Measurements from ENCODE around the gene CTIF.
"Not testable (repeated sequence)": the region's sequence is repeated elsewhere in the genome, so short reads cannot be mapped to it uniquely, and the experiment has no call there.

Gene CTIF

DNA sequence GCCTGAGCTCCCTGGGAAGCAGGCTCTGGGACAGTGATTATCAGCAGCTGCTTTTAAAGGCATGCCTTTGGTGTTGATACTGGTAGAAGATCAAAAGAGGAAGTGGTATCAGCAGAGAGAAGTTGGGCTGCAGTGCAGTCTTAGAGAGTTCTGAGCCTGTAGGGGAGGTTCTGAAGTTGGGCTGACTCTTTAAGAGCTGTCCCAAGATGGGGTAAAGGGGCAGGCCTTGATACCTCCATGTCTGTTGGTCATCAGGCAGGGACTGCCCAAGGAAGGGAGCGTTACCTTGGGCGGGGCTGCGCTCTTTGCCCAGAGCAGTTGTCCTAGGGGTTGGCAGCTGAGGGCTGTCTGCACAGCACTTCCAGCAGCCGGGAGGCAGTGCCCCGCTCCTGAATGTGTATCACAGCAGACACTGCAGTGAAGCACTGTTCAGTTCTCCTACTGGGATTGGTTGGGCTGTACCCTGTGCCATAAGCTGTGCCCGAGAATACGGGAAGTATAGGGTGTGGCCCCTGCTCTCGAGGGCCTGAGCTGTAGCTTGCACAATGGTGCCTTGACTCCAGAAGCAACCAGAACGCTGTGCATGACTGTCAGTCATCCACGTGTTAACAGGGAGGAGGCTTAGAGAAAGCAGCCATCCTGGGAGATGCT is 177.0 kb downstream of the CTIF start:
- no peak for DNase-seq

DNA sequence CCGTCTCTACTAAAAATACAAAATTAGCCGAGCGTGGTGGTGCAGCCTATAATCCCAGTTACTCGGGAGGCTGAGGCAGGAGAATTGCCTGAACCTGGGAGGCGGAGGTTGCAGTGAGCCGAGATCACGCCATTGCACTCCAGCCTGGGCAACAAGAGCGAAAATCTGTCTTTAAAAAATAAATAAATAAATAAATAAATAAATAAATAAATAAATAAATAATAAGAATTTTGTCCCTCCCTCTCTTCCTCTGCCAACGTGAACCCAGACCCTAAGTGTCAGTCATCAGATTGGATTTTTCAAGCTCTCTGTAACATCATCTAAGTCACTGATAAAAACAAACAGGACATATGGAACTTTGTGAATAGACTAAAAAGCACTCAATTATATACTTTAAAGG is 178.4 kb downstream of the CTIF start:
- DNase-seq: not testable (repeated sequence)

DNA sequence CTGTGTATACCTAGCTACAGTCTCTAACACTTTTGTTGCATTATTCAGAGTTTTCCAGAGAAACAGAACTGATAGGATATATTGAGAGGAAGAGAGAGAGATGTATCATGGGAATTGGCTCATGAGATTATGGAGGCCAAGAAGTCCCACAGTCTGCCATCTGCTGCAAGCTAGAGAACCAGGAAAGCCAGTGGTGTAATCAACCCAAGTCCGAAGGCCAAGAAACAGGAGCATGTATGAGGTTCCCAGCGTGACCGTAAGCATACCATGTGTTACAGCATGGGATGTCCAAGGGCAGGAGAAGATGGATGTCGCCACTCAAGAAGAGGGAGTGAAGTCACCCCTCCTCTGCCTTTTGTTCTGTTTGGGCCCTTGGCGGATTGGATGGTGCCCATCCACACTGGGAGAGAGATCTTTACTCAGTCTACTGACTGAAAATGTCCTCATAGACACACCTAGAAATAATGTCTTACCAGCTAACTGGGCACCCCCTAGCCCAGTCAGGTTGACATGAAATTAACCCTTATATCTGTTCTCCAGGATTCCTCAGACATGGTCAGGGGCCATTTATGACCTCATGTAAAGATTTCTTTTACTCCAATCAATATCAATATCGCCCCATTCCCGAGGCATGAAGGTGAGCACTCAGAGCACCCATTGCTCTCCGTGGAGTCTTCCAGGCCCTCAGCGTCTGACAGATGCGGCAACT is 179.6 kb downstream of the CTIF start:
- DNase-seq: no peak

DNA sequence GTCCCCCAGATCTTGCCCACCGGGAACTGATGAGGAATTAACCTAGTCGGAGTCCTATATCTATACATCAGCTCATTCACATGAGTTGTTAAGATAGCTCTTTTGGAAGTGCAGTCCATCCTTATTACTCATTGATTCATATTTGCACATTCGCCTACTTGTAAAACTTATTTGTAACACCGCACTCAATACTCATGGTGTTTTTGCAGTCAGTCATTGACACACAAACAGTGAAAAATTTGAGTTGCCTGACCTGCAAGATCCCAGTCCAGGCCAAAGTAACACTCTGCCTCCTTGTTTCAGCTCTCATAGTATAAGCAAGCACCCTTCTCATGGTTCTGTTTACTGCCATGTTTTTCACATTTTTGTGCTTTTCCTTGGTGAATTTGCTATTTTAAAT is 180.6 kb downstream of the CTIF start:
- no peak for DNase-seq

DNA sequence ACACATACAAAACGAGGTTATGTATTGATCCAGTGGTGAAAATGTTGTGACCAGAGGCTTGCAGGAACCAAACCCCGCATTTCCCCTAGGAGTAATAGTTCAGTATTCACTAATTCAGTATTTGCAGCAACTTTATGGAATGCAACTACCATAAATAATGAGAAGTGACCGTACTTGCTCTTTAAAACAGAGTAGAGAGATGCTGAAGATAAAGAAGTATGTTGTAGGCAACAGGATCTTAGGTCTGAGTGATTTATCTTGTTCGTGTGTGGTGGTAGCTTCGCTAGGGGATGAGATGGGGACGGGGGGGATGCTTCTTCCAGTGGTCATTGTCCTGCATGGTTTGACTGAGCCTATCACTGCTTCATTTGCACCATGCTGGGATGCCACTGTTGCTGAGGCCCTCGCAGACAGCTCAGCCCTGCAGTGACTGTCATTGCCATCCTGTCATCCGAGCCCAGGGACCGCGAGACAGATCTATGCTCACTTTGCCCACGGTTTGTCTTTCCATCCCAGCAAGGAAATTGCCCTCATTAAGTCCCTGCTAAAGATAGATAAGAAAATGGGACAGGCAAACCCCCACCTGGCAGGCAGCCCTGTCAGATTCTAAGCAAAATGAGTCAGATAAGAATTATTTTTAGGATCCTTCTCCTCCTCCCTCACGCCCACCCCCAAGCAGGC is 181.3 kb downstream of the CTIF start:
- DNase-seq: peak; percentile 54

DNA sequence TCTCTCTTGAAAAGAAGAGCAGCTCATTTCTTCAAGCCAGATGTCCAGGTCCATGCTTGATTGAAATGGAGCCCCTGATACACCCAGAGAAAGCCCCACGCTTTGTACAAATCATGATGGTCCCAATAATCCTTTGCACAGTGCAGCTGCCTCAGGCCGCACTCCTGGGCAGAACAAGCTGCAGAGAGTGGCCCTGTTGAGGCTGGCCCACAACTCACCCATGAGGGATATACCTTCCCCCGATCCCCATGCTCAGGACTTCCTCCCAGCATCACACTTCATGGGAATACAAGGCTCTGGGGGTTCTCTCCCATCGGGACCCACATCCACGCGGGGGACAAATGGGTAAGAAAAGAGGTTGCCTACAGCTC is 181.8 kb downstream of the CTIF start:
- DNase-seq: no peak

DNA sequence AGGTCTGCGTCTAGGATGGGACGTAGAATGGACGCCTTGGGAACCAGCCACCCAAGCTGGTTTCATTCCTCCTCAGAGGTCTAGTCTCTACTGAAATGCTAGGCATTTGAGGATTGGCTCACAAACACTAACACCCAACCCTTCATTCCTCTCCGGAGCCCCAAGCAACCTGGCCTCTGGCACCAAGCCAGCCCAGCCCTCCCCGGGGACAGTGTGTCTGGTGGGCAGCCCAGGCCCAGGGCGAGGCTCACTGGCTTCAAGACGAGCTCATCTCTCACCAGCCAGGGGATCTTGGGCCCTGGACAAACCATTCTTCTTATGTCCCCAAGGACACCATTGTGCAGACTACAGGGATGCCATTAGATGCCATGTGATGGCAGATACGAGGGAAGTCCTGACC is 182.5 kb downstream of the CTIF start:
- DNase-seq: no peak

DNA sequence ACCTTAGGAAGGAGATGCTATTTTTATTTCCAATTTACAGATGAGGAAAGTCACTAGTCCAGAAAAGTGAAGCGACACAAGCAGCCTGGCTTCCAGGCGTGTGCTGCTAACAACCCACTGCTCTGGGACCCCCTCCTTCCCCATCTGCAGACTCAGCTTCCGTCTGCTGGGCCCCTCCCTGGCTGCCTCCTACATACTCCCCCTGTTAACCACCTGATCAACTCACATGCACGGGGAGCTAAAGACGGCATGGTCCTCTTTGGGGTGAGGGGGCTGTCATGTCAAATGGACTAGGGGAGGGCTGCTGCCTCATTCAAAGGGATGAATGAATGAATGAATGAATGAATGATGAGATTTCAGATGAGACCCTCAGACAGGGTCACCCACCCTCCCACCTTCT is 184.2 kb downstream of the CTIF start:
- no peak for DNase-seq

DNA sequence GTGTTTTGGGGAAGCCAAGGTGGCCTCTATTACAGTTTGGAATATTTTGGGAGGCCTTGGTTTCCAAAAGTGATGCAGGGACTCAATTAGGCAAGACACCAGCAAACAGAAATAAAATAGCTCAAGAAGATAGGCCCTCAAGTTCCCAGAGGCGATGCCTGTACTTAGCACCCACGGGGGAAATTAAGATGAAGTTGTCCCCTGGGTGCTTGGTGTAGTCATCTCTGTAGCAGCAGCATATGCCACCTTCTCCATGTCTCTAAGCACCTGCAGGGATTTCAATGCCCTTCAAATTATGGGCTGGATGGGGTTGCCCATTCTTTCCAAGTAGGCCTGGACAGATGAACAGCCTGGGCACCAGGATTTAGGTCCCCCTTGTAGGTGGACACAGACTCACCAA is 185.0 kb downstream of the CTIF start:
- DNase-seq: no peak

DNA sequence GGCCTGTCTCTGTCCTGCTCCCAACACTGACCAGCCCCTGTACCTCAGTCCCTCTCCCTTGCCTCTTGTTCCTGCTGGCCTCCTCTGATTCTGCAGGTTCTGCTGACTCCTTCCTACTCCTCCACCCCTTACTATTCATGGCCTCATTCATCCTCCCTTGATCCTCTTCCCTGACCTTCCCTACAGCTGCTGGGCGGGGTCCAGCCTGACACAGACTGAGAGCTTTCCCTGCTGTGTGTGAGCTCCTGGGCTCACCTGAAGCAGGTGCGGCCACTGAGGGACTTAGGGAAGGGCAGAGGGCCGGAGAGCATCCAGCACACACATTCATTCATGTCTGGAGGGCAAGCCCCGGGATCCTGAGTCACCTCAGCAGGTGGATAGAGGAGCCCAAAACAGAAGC is 185.6 kb downstream of the CTIF start:
- peak; percentile 98 for DNase-seq

DNA sequence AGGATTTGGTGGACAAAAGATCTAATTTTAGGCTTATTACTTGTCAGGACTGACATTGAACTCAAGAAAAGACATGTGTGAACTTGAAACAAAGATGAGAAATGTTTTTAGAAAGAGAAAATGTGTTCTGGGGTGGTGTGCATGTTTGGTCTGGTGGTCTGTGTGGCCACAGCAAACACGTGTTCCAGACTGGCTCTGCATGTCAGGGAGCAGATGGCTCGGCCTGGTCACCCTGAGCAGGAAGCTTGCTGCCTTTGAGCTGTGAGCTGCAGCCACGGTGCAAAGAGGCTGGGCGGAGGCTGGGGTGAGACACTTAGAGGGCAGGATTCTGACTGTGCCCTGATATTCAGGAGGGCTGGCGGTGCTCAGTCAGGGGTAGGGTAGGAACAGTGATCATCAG is 186.1 kb downstream of the CTIF start:
- peak; percentile 65 for DNase-seq

DNA sequence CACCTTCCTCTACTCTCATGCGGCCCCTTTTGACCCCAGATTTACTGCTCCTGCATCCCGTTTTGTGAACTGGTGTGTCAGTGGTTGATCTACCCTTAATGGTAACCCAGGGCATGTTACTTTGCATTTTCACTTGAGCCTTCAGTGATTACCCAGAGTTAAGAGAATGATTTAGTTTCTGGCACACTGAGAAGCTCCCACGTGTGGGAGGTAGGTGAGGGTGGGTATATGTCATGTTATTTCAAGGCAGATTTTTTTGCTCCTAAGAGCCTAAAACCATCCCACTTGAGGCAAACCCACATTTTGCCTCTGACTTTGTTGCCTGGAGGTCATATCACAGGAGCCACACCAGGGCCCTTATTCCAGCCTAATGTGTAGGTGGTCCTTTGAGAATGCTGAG is 186.7 kb downstream of the CTIF start:
- DNase-seq: no peak

DNA sequence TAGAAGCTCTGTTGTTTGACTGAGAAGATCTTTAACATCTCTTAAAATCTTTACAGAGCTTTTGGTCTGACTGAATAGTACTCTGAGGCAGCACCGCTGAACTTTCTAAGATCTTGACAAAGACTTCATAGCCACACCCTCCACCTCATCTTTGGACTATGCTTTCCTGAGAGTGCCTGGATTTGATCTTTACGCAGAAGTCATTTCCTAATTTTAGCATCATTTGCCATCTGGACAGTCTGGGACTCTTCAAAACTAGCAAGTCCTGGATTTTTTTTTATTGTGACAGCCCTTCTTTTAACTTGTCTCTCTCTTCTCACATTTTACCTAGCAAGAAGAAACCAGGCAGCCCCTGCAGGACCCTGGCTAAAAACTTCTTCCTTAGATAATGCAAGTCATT is 188.8 kb downstream of the CTIF start:
- DNase-seq: no peak

DNA sequence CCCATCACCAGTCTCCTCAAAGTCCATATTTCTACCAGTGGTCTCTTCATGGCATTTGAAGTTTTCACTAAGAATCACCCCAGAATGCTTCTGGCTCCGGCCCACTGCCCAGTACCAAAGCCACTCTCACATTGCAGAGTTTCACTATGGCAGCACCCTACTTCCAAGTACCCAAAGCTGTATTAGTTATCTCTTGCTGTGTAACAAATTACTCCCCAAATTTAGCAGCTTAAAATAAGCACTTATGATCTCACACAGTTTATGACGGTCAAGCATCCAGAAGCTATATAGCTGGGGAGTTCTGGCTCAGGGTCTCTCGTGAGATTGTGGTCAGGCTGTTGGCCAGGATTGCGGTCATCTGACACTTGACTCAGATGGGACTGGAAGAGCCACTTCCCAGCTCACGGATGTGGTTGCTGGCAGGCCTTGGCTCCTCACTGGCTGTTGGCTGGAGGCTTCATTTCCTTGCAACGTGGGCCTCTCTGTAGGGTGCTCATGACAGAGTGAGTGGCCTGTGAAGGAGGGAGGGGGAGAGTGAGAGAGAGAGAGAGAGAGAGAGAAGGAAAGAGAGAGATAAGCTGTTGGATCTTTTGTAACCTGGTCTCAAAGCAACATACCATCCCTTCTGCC is 189.5 kb downstream of the CTIF start:
- no peak for DNase-seq

DNA sequence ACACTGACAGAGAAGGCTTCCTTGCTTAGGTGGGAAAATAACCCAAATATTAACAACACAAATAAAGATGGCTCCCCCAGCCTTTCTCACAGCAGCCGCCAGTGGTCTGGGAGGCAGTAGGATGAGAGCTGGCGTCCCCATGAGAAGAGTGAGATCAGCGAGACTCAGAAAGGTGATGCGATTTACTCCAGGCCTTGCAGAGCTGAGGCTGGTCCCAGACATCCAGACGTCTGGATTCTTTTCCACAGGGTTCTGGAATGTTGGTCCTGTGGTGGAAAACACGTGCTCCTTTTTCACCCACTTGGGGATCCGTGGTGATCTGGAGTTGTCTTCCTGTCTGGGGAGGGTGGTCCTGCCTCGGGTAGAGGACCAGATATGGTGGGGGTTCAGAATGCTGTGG is 190.6 kb downstream of the CTIF start:
- no peak for DNase-seq

DNA sequence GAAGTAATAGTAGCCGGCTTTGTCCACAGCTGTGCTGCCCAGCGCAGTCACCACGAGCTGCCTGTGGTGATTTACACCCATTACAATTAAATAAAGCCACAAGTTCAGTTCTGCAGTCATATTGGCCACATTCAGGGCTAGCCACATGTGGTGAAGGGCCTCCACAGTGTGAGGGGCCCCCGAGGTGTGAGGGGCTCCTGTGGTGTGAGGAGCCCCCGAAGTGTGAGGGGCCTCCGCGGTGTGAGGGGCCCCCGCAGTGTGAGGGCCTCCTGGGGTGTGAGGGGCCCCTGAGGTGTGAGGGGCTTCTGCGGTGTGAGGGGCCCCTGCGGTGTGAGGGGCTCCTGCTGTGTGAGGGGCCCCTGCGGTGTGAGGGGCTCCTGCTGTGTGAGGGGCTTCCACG is 191.2 kb downstream of the CTIF start:
- DNase-seq: no peak

DNA sequence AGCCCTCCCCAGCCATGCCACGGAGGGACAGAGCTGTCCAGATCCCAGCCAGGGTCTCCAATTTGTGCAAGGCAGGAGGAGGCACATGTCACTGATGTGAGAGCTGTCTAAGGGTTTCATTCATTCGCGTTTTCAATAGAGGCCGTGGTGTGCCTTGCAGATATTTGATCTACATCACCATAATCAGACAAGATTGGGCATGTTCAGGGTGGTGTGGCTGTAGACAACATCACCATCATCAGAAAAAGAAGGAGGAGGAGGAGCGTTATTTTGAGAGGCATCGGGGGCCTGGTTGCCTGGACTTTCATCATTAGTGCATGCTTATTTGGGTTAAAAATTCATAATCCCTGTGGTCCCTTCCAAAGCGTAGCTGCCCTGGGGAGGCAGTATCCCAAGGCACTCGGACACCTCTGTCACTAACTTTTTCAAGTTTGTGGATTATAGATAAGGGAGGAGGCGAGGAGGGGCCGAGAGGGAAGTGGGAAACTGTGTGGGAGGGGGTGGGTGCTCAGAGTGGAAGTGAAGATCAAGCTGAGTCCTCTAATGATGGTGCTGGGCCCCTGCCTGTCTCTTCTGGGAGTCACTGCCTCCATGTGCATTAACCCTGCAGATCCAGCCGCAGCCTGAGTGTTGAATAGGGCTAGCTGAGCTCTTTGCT is 194.1 kb downstream of the CTIF start:
- DNase-seq: peak; percentile 73

DNA sequence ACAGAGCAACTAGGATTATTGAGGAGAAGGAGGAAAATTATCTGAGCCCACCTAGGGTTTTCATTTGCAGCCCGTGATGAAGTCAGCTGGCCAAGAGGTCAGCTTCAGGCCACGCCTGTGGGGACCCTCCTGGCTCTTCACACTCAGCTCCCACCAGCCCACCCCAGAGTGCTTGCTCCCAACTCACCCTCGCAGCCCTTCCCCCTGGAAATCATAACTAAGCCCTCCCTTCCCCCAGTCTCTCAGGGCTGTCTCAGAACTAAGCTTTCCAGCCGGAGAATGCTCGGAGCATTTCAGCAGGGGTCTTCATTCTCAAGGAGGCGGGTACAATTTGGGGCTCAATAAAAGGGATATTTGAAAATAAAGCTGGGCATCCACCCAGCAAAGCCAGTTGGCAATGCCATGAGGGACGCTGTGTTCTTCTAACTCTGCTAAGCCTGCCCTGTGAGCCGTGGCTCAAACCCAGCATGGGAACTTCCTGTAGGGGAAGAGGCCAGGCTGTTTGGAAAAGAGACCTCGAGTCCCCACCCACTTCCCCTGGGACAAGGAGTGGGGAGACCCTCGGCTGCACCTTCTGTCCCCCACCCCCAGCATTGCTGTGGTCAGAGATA is 194.9 kb downstream of the CTIF start:
- DNase-seq: no peak

DNA sequence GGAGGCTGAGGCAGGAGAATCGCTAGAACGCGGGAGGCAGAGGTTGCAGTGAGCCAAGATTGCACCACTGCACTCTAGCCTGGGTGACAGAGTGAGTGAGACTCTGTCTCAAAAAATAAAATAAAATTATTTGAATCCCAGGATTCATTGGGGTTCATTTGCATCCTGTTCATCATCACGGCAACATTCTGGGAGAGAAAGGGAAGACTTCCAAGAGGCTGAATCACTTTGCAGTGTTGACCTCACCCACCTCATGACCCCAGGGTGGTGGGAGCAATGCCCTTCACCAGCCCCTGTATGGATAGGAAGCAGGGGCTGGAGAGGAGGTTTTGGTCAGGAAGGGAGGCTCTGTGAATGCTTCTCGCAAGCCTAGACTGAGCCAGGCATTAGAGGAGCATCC is 195.6 kb downstream of the CTIF start:
- DNase-seq: no peak

DNA sequence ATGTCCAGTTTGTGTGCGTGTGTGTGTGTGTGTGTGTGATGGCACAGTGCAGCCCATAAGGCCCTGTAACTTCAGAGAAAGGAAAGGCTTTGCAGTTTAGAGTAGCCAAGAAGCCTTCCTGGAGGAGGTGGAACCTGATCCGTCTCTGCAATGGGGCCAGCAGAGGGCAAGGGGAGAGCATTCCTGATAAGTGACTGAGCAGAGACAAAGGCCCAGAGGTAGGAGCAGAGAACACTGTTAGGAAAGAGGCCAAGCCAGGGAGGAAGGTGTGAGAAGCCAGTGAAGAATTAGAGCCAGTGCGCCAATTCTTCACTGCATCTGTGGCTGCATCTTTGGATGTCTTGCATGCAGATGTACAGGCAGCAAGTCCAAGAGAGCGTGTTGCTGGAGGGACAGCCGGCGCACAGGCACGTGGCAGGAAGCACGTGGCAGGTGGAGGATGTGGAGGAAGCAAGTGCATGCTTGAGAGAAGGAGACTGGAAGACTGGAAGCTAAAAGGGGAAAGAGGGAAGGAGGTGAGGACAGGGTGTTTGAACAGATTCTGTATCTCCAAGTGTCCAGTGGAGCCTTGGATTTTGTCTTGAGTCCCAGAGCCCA is 196.3 kb downstream of the CTIF start:
- no peak for DNase-seq

DNA sequence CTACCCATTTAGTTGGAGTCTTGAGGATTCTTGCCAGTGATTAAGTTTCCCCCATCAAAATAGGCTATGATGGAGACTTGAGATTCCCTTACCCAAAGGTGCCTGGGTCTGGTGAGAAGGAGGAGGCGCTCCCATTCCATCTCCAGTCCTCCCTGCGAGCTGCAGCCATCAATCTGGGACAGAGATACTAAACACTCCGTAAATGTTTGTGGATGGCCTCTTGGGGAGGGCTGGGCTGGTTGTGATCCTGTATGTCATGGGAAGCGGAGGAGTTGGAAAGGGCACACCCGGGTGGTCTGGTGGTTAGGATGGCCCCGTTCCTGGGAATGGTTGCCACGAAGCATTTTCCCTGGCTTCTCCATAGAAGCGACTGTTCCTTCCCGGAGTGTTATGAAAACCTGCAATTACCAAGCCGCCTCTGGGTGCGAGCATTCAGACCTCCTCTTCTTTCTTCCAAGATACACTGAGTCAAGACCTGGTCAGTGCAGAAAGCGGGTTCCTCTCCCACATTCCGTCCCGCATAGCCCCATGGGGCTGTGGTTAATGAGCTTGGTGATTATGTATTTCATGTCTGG is 196.9 kb downstream of the CTIF start:
- no peak for DNase-seq
